Keratinocyte (primary cell): ENCODE measurements around the gene RB1. TPM values are rescaled to one million over a fixed set of nuclear protein-coding genes. Genes with fewer than 3 reads are reported as not detected.

Experiments used
- DNase-seq: peaks from one replicate; pipeline ENCODE4 v3.0.0-alpha.2; 2011; ENCODE audit warnings: low read depth, missing footprints, low spot score
- FAIRE-seq: peaks from 2 replicates; lab custom pipeline; 2011; peaks lifted over from hg19 to GRCh38; lab: Jason Lieb, UNC
- H2AFZ ChIP-seq: 2 replicates; pipeline ENCODE4 v1.6.0; 2012; ENCODE audit warnings: low read length, control low read depth, inconsistent platforms; ENCODE audit not compliant: control insufficient read depth
- H3K27ac ChIP-seq: 2 replicates; pipeline ENCODE4 v1.5.1; 2011; ENCODE audit warnings: low read length; ENCODE audit not compliant: control insufficient read depth, insufficient read depth
- H3K27me3 ChIP-seq: 3 replicates; pipeline ENCODE4 v1.6.0; 2011; ENCODE audit warnings: low read length; ENCODE audit not compliant: control insufficient read depth, insufficient read depth; ENCODE audit errors: extremely low read depth
- H3K36me3 ChIP-seq, 2 experiments: 2 replicates in 1 of 2; 3 replicates in 1 of 2; pipeline ENCODE4 v1.5.1; 2011; ENCODE audit warnings: low read length in 2 of 2, mild to moderate bottlenecking in 1 of 2; ENCODE audit not compliant: control insufficient read depth in 2 of 2, insufficient read depth in 2 of 2; ENCODE audit errors: extremely low read depth in 1 of 2
- H3K4me1 ChIP-seq: 3 replicates; pipeline ENCODE4 v1.5.1; 2011; ENCODE audit warnings: low read length; ENCODE audit not compliant: control insufficient read depth, insufficient read depth; ENCODE audit errors: extremely low read depth
- H3K4me2 ChIP-seq: 3 replicates; pipeline ENCODE4 v1.6.0; 2011; ENCODE audit warnings: low read depth, low read length; ENCODE audit not compliant: control insufficient read depth, insufficient read depth; ENCODE audit errors: extremely low read depth
- H3K4me3 ChIP-seq, 3 experiments: fragments of 200-600 bp in 1 of 3; sonication (generic) in 1 of 3; 2 replicates in 2 of 3; 3 replicates in 1 of 3; pipeline ENCODE4 v1.5.1; 2011 to 2016; ENCODE audit warnings: low read length in 3 of 3, mild to moderate bottlenecking in 3 of 3, control low read depth in 2 of 3, inconsistent platforms in 1 of 3, low read depth in 1 of 3, mixed read lengths in 1 of 3, mixed run types in 1 of 3, moderate library complexity in 1 of 3; ENCODE audit not compliant: control insufficient read depth in 2 of 3, insufficient read depth in 2 of 3; ENCODE audit errors: extremely low read depth in 1 of 3
- H3K79me2 ChIP-seq: 2 replicates; pipeline ENCODE4 v1.6.0; 2012; ENCODE audit warnings: low read length; ENCODE audit not compliant: control insufficient read depth, insufficient read depth
- H3K9ac ChIP-seq: 3 replicates; pipeline ENCODE4 v1.6.0; 2011; ENCODE audit warnings: low read length; ENCODE audit not compliant: control insufficient read depth, insufficient read depth; ENCODE audit errors: extremely low read depth
- H3K9me1 ChIP-seq: 3 replicates; pipeline ENCODE4 v1.6.0; 2011; ENCODE audit warnings: low read length; ENCODE audit not compliant: control insufficient read depth, insufficient read depth; ENCODE audit errors: extremely low read depth
- H3K9me3 ChIP-seq: 2 replicates; pipeline ENCODE4 v1.5.1; 2012; ENCODE audit warnings: low read depth, low read length; ENCODE audit not compliant: control insufficient read depth
- H4K20me1 ChIP-seq: 3 replicates; pipeline ENCODE4 v1.6.0; 2011; ENCODE audit warnings: low read length; ENCODE audit not compliant: control insufficient read depth, insufficient read depth; ENCODE audit errors: extremely low read depth
- EZH2 ChIP-seq: IDR thresholded peaks from one replicate; pipeline ENCODE4 v1.6.1; 2012; ENCODE audit warnings: inconsistent platforms, mild to moderate bottlenecking, low read length, moderate library complexity
- dilution Hi-C: fragments of 300-500 bp; cut with MboI; formaldehyde crosslinking; loops from one replicate; pipeline ENCODE4 v1.7.0; 2020; ENCODE audit warnings: low sequenced_read_pairs; ENCODE audit not compliant: extremely low pct_ligation_motif_present
- polyA plus RNA-seq, 5 experiments: library from polyadenylated mRNA; depleted of rRNA in 3 of 5; stranded (reverse) in 3 of 5; stranded (forward) in 1 of 5; unstranded in 1 of 5; fragments of >200 nt; gene quantifications; 1 replicate in 1 of 5; 2 replicates in 3 of 5; 3 replicates in 1 of 5; pipeline versions ENCODE4 v1.2.1 to v1.2.3, GENCODE V29; 2011 to 2012; ENCODE audit warnings: missing spikeins in 2 of 5, low read depth in 1 of 5, low replicate concordance in 1 of 5
- TF ChIP-seq, protein P1 (sequence below), 3 experiments: IDR thresholded peaks in 1 of 3; conservative IDR thresholded peaks in 1 of 3; optimal IDR thresholded peaks in 1 of 3; 2 replicates in 2 of 3; 3 replicates in 1 of 3; pipeline versions ENCODE3 to v1.5.1; 2011; ENCODE audit warnings: low read length in 3 of 3, mild to moderate bottlenecking in 3 of 3, moderate library complexity in 2 of 3, control low read depth in 1 of 3, inconsistent platforms in 1 of 3; ENCODE audit not compliant: insufficient read depth in 2 of 3; ENCODE audit errors: extremely low read depth in 1 of 3

Gene RB1
- polyA plus RNA-seq, 1 donor (not counting 4 experiments of a cell fraction or from before 2014, with no cell fraction given), result 22.4 TPM

DNA sequence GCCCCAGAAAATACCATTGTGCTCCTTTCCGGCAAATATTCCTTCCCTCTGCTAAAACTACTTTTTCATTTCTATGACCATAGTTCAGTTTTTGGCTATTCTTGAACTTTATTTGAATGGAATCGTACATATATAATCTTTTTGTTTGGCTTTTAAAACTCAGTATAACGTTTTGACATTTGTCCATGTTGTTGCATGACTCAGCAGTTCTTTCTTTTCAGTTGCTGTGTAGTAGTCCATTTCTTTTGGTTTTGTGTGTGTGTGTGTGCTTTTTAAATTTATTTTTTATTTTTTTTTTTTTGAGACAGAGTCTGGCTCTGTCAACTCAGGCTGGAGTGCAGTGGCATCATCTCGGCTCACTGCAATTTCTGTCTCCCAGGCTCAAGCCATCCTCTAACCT lies 35.5 kb upstream of the RB1 start:
- no peak for TF ChIP-seq EZH2
- TF ChIP-seq, protein P1, sequence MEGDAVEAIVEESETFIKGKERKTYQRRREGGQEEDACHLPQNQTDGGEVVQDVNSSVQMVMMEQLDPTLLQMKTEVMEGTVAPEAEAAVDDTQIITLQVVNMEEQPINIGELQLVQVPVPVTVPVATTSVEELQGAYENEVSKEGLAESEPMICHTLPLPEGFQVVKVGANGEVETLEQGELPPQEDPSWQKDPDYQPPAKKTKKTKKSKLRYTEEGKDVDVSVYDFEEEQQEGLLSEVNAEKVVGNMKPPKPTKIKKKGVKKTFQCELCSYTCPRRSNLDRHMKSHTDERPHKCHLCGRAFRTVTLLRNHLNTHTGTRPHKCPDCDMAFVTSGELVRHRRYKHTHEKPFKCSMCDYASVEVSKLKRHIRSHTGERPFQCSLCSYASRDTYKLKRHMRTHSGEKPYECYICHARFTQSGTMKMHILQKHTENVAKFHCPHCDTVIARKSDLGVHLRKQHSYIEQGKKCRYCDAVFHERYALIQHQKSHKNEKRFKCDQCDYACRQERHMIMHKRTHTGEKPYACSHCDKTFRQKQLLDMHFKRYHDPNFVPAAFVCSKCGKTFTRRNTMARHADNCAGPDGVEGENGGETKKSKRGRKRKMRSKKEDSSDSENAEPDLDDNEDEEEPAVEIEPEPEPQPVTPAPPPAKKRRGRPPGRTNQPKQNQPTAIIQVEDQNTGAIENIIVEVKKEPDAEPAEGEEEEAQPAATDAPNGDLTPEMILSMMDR (optimal IDR thresholded peaks at IDR 0.05 in 1 of 3, IDR thresholded peaks at IDR 0.05 in 1 of 3, conservative IDR thresholded peaks at IDR 0.05 in 1 of 3; ENCODE audit: extremely low read depth in 1 of 3, insufficient read depth in 2 of 3, low read length in 3 of 3), result no peak
- no peaks in the 10 kb centered on the region for H3K9me1 ChIP-seq
- H3K9me3 ChIP-seq, result no peaks in the 10 kb centered on the region
- FAIRE-seq (no peak), DNase-seq (no peak)
- no peaks in the 10 kb centered on the region for H3K79me2 ChIP-seq
- H3K4me1 ChIP-seq, result peaks cover 5% of the 10 kb centered on the region
- no peak overlapping the region for H3K9ac ChIP-seq
- no peaks in the 10 kb centered on the region for H4K20me1 ChIP-seq
- H3K27ac ChIP-seq, result no peak overlapping the region
- no peak overlapping the region for H3K4me3 ChIP-seq
- H3K36me3 ChIP-seq, result peaks cover 3 to 9% of the 10 kb centered on the region in 2 experiments
- dilution Hi-C loops, result no loop called here
- no peak overlapping the region for H2AFZ ChIP-seq
- no peak overlapping the region for H3K4me2 ChIP-seq
- no peaks in the 10 kb centered on the region for H3K27me3 ChIP-seq

DNA sequence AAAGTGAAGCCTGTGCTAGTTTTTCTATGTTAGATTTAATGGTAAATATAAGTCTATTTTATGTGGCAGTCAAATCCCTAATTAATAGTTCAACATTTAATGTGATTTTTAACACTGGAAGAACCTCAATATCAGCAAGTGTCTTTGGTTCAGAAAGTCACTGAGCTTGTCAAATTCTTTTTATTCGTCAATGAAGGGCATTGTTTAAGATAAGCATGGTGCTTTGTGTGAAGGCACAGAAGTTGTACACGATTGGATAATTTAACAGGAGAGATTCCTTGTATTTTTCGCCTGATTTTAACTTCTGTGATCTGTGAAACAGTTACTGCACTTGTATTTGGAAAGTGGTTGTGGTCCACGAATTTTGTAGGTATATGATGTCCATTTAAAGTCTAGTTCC lies 30.2 kb upstream of the RB1 start:
- no peak for FAIRE-seq

More for the DNA sequence above, 30.2 kb upstream of the RB1 start:
- Histone ChIP-seq H3K9ac (no peak overlapping the region), H3K4me2 (no peak overlapping the region), H2AFZ (no peak overlapping the region), H3K9me3 (no peaks in the 10 kb centered on the region), H3K4me1 (no peaks in the 10 kb centered on the region), H3K9me1 (no peaks in the 10 kb centered on the region), H3K4me3 (no peak overlapping the region), H3K79me2 (no peaks in the 10 kb centered on the region), H3K27ac (no peak overlapping the region), H4K20me1 (no peaks in the 10 kb centered on the region), H3K36me3 (peaks cover 0 to 1% of the 10 kb centered on the region in 2 experiments), H3K27me3 (no peaks in the 10 kb centered on the region)
- DNase-seq, result no peak
- dilution Hi-C loops, result no loop called here
- TF ChIP-seq, protein P1 (optimal IDR thresholded peaks at IDR 0.05 in 1 of 3, IDR thresholded peaks at IDR 0.05 in 1 of 3, conservative IDR thresholded peaks at IDR 0.05 in 1 of 3; ENCODE audit: extremely low read depth in 1 of 3, insufficient read depth in 2 of 3, low read length in 3 of 3), result no peak
- TF ChIP-seq EZH2, result no peak
